ENCODE results near the gene PLCH1.

Gene PLCH1

GRCh38 chr3:155377847-155378246, 367.0 kb downstream of the PLCH1 start:
- H3K27ac Mint-ChIP-seq: no peak overlapping the region
- no peak overlapping the region for H3K4me3 Mint-ChIP-seq
- H3K36me3 Mint-ChIP-seq: no peaks in the 10 kb centered on the region
- no peaks in the 10 kb centered on the region for H3K27me3 Mint-ChIP-seq
- no peaks in the 10 kb centered on the region for H3K4me1 Mint-ChIP-seq
- no peaks in the 10 kb centered on the region for H3K9me3 Mint-ChIP-seq

GRCh38 chr3:155377071-155377470, 367.8 kb downstream of the PLCH1 start:
- Mint-ChIP-seq H3K27me3 (no peaks in the 10 kb centered on the region), H3K36me3 (no peaks in the 10 kb centered on the region), H3K27ac (no peak overlapping the region), H3K9me3 (no peaks in the 10 kb centered on the region), H3K4me3 (no peak overlapping the region), H3K4me1 (no peaks in the 10 kb centered on the region)

- Mint-ChIP-seq H3K27ac (no peak overlapping the region), H3K4me1 (no peaks in the 10 kb centered on the region), H3K27me3 (no peaks in the 10 kb centered on the region), H3K4me3 (no peak overlapping the region), H3K36me3 (peaks cover 2% of the 10 kb centered on the region), H3K9me3 (peaks cover 5% of the 10 kb centered on the region)
Observed at GRCh38 chr3:155372281-155372680, 372.6 kb downstream of the PLCH1 start.

- H3K4me3 Mint-ChIP-seq: no peak overlapping the region
- peaks cover 5% of the 10 kb centered on the region for H3K9me3 Mint-ChIP-seq
- no peaks in the 10 kb centered on the region for H3K27me3 Mint-ChIP-seq
- H3K4me1 Mint-ChIP-seq: no peaks in the 10 kb centered on the region
- H3K36me3 Mint-ChIP-seq: peaks cover 2% of the 10 kb centered on the region
- H3K27ac Mint-ChIP-seq: no peak overlapping the region
Observed at GRCh38 chr3:155370764-155371503, 373.9 kb downstream of the PLCH1 start.

GRCh38 chr3:155370198-155370597, 374.7 kb downstream of the PLCH1 start:
- peaks cover 6% of the 10 kb centered on the region for H3K9me3 Mint-ChIP-seq

GRCh38 chr3:155369735-155370134, 375.1 kb downstream of the PLCH1 start:
- Mint-ChIP-seq H3K4me1 (no peaks in the 10 kb centered on the region), H3K27me3 (no peaks in the 10 kb centered on the region), H3K27ac (no peak overlapping the region), H3K36me3 (peaks cover 2% of the 10 kb centered on the region), H3K4me3 (no peak overlapping the region), H3K9me3 (peaks cover 10% of the 10 kb centered on the region)

More at GRCh38 chr3:155370198-155370597, 374.7 kb downstream of the PLCH1 start:
- H3K36me3 Mint-ChIP-seq: peaks cover 2% of the 10 kb centered on the region
- H3K4me3 Mint-ChIP-seq: no peak overlapping the region
- no peaks in the 10 kb centered on the region for H3K27me3 Mint-ChIP-seq
- no peaks in the 10 kb centered on the region for H3K4me1 Mint-ChIP-seq
- no peak overlapping the region for H3K27ac Mint-ChIP-seq

GRCh38 chr3:155369244-155369643, 375.6 kb downstream of the PLCH1 start:
- Mint-ChIP-seq H3K36me3 (peaks cover 2% of the 10 kb centered on the region), H3K4me1 (no peaks in the 10 kb centered on the region), H3K27me3 (no peaks in the 10 kb centered on the region), H3K4me3 (no peak overlapping the region), H3K27ac (no peak overlapping the region), H3K9me3 (peaks cover 14% of the 10 kb centered on the region)

- no peak overlapping the region for H3K4me3 Mint-ChIP-seq
- no peaks in the 10 kb centered on the region for H3K27me3 Mint-ChIP-seq
Observed at GRCh38 chr3:155368786-155369185, 376.1 kb downstream of the PLCH1 start.

GRCh38 chr3:155367506-155367905, 377.4 kb downstream of the PLCH1 start:
- Mint-ChIP-seq H3K4me1 (no peaks in the 10 kb centered on the region), H3K27ac (no peak overlapping the region), H3K4me3 (no peak overlapping the region), H3K36me3 (peaks cover 2% of the 10 kb centered on the region), H3K9me3 (peaks cover 17% of the 10 kb centered on the region), H3K27me3 (no peaks in the 10 kb centered on the region)

More at GRCh38 chr3:155368786-155369185, 376.1 kb downstream of the PLCH1 start:
- Mint-ChIP-seq H3K9me3 (peaks cover 17% of the 10 kb centered on the region), H3K36me3 (peaks cover 2% of the 10 kb centered on the region), H3K27ac (no peak overlapping the region), H3K4me1 (no peaks in the 10 kb centered on the region)

GRCh38 chr3:155365178-155365783, 379.6 kb downstream of the PLCH1 start:
- Mint-ChIP-seq H3K9me3 (peaks cover 17% of the 10 kb centered on the region), H3K4me3 (no peak overlapping the region), H3K27me3 (peaks cover 1% of the 10 kb centered on the region), H3K36me3 (peaks cover 2% of the 10 kb centered on the region), H3K27ac (no peak overlapping the region), H3K4me1 (no peaks in the 10 kb centered on the region)

- Mint-ChIP-seq H3K4me1 (no peaks in the 10 kb centered on the region), H3K9me3 (peaks cover 17% of the 10 kb centered on the region), H3K4me3 (no peak overlapping the region), H3K27ac (no peak overlapping the region), H3K27me3 (peaks cover 1% of the 10 kb centered on the region), H3K36me3 (peaks cover 2% of the 10 kb centered on the region)
Observed at GRCh38 chr3:155364492-155364891, 380.4 kb downstream of the PLCH1 start.

- Mint-ChIP-seq H3K27me3 (peaks cover 1% of the 10 kb centered on the region), H3K4me3 (no peak overlapping the region), H3K4me1 (no peaks in the 10 kb centered on the region), H3K9me3 (peaks cover 16% of the 10 kb centered on the region), H3K36me3 (peaks cover 2% of the 10 kb centered on the region), H3K27ac (no peak overlapping the region)
Observed at GRCh38 chr3:155363690-155364070, 381.2 kb downstream of the PLCH1 start.

GRCh38 chr3:155362808-155363689, 381.8 kb downstream of the PLCH1 start:
- Mint-ChIP-seq H3K36me3 (no peaks in the 10 kb centered on the region), H3K27ac (no peak overlapping the region), H3K9me3 (peaks cover 12% of the 10 kb centered on the region)

GRCh38 chr3:155360281-155360680, 384.6 kb downstream of the PLCH1 start:
- no peak overlapping the region for H3K27ac Mint-ChIP-seq
- peaks cover 1% of the 10 kb centered on the region for H3K27me3 Mint-ChIP-seq
- H3K4me3 Mint-ChIP-seq: no peak overlapping the region
- peaks cover 12% of the 10 kb centered on the region for H3K9me3 Mint-ChIP-seq
- H3K4me1 Mint-ChIP-seq: no peaks in the 10 kb centered on the region
- H3K36me3 Mint-ChIP-seq: no peaks in the 10 kb centered on the region

More at GRCh38 chr3:155362808-155363689, 381.8 kb downstream of the PLCH1 start:
- Mint-ChIP-seq H3K4me3 (no peak overlapping the region), H3K4me1 (no peaks in the 10 kb centered on the region), H3K27me3 (peaks cover 1% of the 10 kb centered on the region)

- no peaks in the 10 kb centered on the region for H3K36me3 Mint-ChIP-seq
- H3K9me3 Mint-ChIP-seq: no peaks in the 10 kb centered on the region
- no peak overlapping the region for H3K4me3 Mint-ChIP-seq
- peaks cover 4% of the 10 kb centered on the region for H3K27me3 Mint-ChIP-seq
- H3K4me1 Mint-ChIP-seq: no peaks in the 10 kb centered on the region
- no peak overlapping the region for H3K27ac Mint-ChIP-seq
Observed at GRCh38 chr3:155356594-155357370, 388.1 kb downstream of the PLCH1 start.

Measured in activated naive CD4-positive, alpha-beta T cell treated with anti-CD3 and anti-CD28 coated beads, Interleukin-2, amount 50 U/mL, for 24 hours (primary cell).